ENCODE measurements around the gene SPOUT1. TPM values are rescaled to one million over a fixed set of nuclear protein-coding genes. Genes with fewer than 3 reads are reported as not detected.

The SPOUT1 gene
- total and polyA plus RNA-seq, 2 of the 13 experiments (the other 11 are each of a cell fraction or from before 2014, with no cell fraction given) = 39.0 to 45.8 TPM

- TF ChIP-seq PAXIP1 (CRISPR knock-in tag; conservative IDR thresholded peaks at IDR 0.05) (peak; percentile 57), NR2F1 (CRISPR knock-in tag; IDR thresholded peaks at IDR 0.05) (peak in 1 of 2 experiments; percentile 8; a peak in 1 of 4 replicates), JUND (CRISPR knock-in tag; IDR thresholded peaks at IDR 0.05) (0 out of 2 replicates have a peak, but pooled peaks have one; percentile 51), KMT2A (CRISPR knock-in tag; IDR thresholded peaks at IDR 0.05) (peak; percentile 96), NFYC (CRISPR knock-in tag; IDR thresholded peaks at IDR 0.05) (peak; percentile 36; the same call in 1 of the 2 replicates), PAWR (CRISPR knock-in tag; IDR thresholded peaks at IDR 0.05; ENCODE audit: borderline replicate concordance) (no peak)
Measured at GRCh38 chr9:128771745-128772519, 57.7 kb downstream of the SPOUT1 start, which contains the start of gene ZER1 (continued).

GRCh38 chr9:128771094-128771721, 58.4 kb downstream of the SPOUT1 start:
- H3K4me3 ChIP-seq (replicated peaks in 1 of 3; ENCODE audit: insufficient read depth in 1 of 3, low read depth in 2 of 3, low read length in 3 of 3) = peak overlapping the region; percentile 80 to 99 (median 96)
- H3K9ac ChIP-seq (ENCODE audit: insufficient read depth, low read depth, low read length) = peak overlapping the region; percentile 79
- no peaks in the 10 kb centered on the region for H3K9me3 ChIP-seq (ENCODE audit: low read length)
- DNase-seq (ENCODE audit: low spot score) (no peak), ATAC-seq (peak; percentile 70), FAIRE-seq (peak; percentile 47)
- POLR2A ChIA-PET = interaction anchor here (0.9 to 1.6 kb wide), 7 partner anchors 9 to 135 kb away, joined by 3 to 7 read pairs (median 5); partner anchors contain the start of genes ENDOG, SPOUT1, TBC1D13 and ZDHHC12
- BruUV-seq (replicated peaks) = no TSS peak
- in situ Hi-C loops (cut with HindIII; ENCODE audit: extremely low pct_ligation_motif_present, low pct_unique_long_range_greater_than_20kb) = no loop called here
- 0% methylated on average over 23 of the region's 28 CpGs for WGBS (ENCODE audit: low lambda C conversion rate)
- no peak overlapping the region for H2AFZ ChIP-seq (ENCODE audit: low read length)
- H3K4me2 ChIP-seq (ENCODE audit: low read depth, low read length) = peak overlapping the region; percentile 87
- H3K79me2 ChIP-seq (ENCODE audit: insufficient read depth, low read length) = peaks cover 16% of the 10 kb centered on the region
- H3K27ac ChIP-seq (ENCODE audit: extremely low read length, insufficient read depth, low read length) = peak overlapping the region; percentile 68
- H4K20me1 ChIP-seq (ENCODE audit: insufficient read depth, low read length) = no peaks in the 10 kb centered on the region
- peaks cover 19% of the 10 kb centered on the region for H3K4me1 ChIP-seq (ENCODE audit: insufficient read depth, low read length)
- CTCF ChIA-PET (ENCODE audit: low intra/inter-chr PET ratio, low total read pairs) = interaction anchor here (1.6 kb wide), 1 partner anchor 38 kb away, joined by 4 read pairs; no protein-coding TSS in a partner anchor
- intact Hi-C loops (cut with micrococcal nuclease; ENCODE audit: unreplicated experiment) = loop anchor here (2.0 kb wide), 1 partner anchor 38 kb away; no protein-coding TSS in a partner anchor
- H3K36me3 ChIP-seq (replicated peaks in 1 of 2; ENCODE audit: control insufficient read depth in 1 of 2, insufficient read depth in 2 of 2, low read length in 2 of 2) = no peaks in the 10 kb centered on the region
- no peaks in the 10 kb centered on the region; a peak in 1 of 5 replicates for H3K27me3 ChIP-seq (ENCODE audit: control insufficient read depth in 1 of 2, insufficient read depth in 2 of 2, low read length in 2 of 2)
- peak; percentile 87 for TF ChIP-seq KDM5A (IDR thresholded peaks at IDR 0.05; ENCODE audit: borderline replicate concordance, low read length)
- peak; percentile 13; the same call in 1 of the 2 replicates for TF ChIP-seq SNAI1 (CRISPR knock-in tag; IDR thresholded peaks at IDR 0.05; ENCODE audit: borderline replicate concordance)
- peak; percentile 47; the same call in 1 of the 2 replicates for TF ChIP-seq ZNF510 (CRISPR knock-in tag; IDR thresholded peaks at IDR 0.05; ENCODE audit: low read depth)
- TF ChIP-seq REPIN1 (CRISPR knock-in tag; IDR thresholded peaks at IDR 0.05; ENCODE audit: borderline replicate concordance, low read depth) = 0 out of 2 replicates have a peak, but pooled peaks have one; percentile 7
- no peak for TF ChIP-seq ZNF580 (CRISPR knock-in tag; IDR thresholded peaks at IDR 0.05; ENCODE audit: borderline replicate concordance, low read depth)
- TF ChIP-seq NR1H2 (CRISPR knock-in tag; IDR thresholded peaks at IDR 0.05; ENCODE audit: borderline replicate concordance, low read depth) = no peak
- TF ChIP-seq HOXD1 (CRISPR knock-in tag; IDR thresholded peaks at IDR 0.05) = 0 out of 2 replicates have a peak, but pooled peaks have one; percentile 5
- TF ChIP-seq KAT2B (IDR thresholded peaks at IDR 0.05; ENCODE audit: borderline replicate concordance, low read depth, low read length) = no peak
- TF ChIP-seq ZKSCAN5 (CRISPR knock-in tag; IDR thresholded peaks at IDR 0.05) = 0 out of 2 replicates have a peak, but pooled peaks have one; percentile 41
- peak; percentile 24; the same call in 1 of the 2 replicates for TF ChIP-seq ZFY (CRISPR knock-in tag; IDR thresholded peaks at IDR 0.05)
- 0 out of 2 replicates have a peak, but pooled peaks have one; percentile 17 for TF ChIP-seq SRY (CRISPR knock-in tag; IDR thresholded peaks at IDR 0.05)
- 0 out of 2 replicates have a peak, but pooled peaks have one; percentile 17 for TF ChIP-seq GATAD2A (CRISPR knock-in tag; IDR thresholded peaks at IDR 0.05)
